Mesendoderm (in vitro differentiated cells): ENCODE data around the gene PPP2R5C.

Experiments
- DNase-seq: peaks from one replicate; pipeline ENCODE4 v3.0.0; 2013
- H2AK5ac ChIP-seq: 2 replicates; pipeline ENCODE4 v1.6.1; 2013; ENCODE audit warnings: low read length, inconsistent platforms
- H2BK120ac ChIP-seq: 2 replicates; pipeline ENCODE4 v1.6.1; 2013; ENCODE audit warnings: low read depth, mild to moderate bottlenecking, low read length, moderate library complexity, mixed read lengths
- H2BK15ac ChIP-seq: replicated peaks from 2 replicates; pipeline ENCODE4 v1.6.1; 2013; ENCODE audit warnings: low read depth, mild to moderate bottlenecking, moderate library complexity
- H2BK5ac ChIP-seq: 2 replicates; pipeline ENCODE4 v1.6.1; 2013; ENCODE audit warnings: low read length, inconsistent platforms
- H3K18ac ChIP-seq: 2 replicates; pipeline ENCODE4 v1.6.1; 2013; ENCODE audit warnings: mild to moderate bottlenecking, low read length, mixed read lengths
- H3K23ac ChIP-seq: one replicate; pipeline ENCODE4 v1.6.1; 2013; ENCODE audit warnings: low read length
- H3K27ac ChIP-seq: 2 replicates; pipeline ENCODE4 v1.5.1; 2013; ENCODE audit warnings: low read depth, mild to moderate bottlenecking, inconsistent platforms, low read length, moderate library complexity
- H3K27me3 ChIP-seq: 2 replicates; pipeline ENCODE4 v1.6.1; 2013; ENCODE audit warnings: low read length, control low read depth, mild to moderate bottlenecking, inconsistent platforms; ENCODE audit not compliant: insufficient read depth, poor library complexity
- H3K36me3 ChIP-seq: 2 replicates; pipeline ENCODE4 v1.6.1; 2013; ENCODE audit warnings: low read length, inconsistent platforms; ENCODE audit not compliant: control insufficient read depth, insufficient read depth
- H3K4ac ChIP-seq: one replicate; pipeline ENCODE4 v1.6.1; 2013; ENCODE audit warnings: low read depth, mild to moderate bottlenecking, low read length, moderate library complexity
- H3K4me1 ChIP-seq: 2 replicates; pipeline ENCODE4 v1.6.1; 2013; ENCODE audit warnings: low read depth, low read length, inconsistent platforms; ENCODE audit not compliant: control insufficient read depth
- H3K4me2 ChIP-seq: 2 replicates; pipeline ENCODE4 v1.6.1; 2013; ENCODE audit warnings: low read length
- H3K4me3 ChIP-seq: 2 replicates; pipeline ENCODE4 v1.5.1; 2013; ENCODE audit warnings: mild to moderate bottlenecking, low read length
- H3K56ac ChIP-seq: one replicate; pipeline ENCODE4 v1.6.1; 2013; ENCODE audit warnings: low read length
- H3K79me1 ChIP-seq: 2 replicates; pipeline ENCODE4 v1.6.1; 2013; ENCODE audit warnings: low read length, inconsistent platforms
- H3K79me2 ChIP-seq: 2 replicates; pipeline ENCODE4 v1.6.1; 2013; ENCODE audit warnings: mild to moderate bottlenecking, low read length; ENCODE audit not compliant: control insufficient read depth, insufficient read depth
- H3K9ac ChIP-seq: 2 replicates; pipeline ENCODE4 v1.6.1; 2013; ENCODE audit warnings: low read length, inconsistent platforms
- H4K5ac ChIP-seq: one replicate; pipeline ENCODE4 v1.6.1; 2013; ENCODE audit warnings: low read length
- H4K8ac ChIP-seq: one replicate; pipeline ENCODE4 v1.6.1; 2013; ENCODE audit warnings: low read depth, mild to moderate bottlenecking, control low read depth, low read length, moderate library complexity
- WGBS: extraction: QIAGEN DNeasy Blood & Tissue Kit; methylation state at CpG from one replicate; pipeline ENCODE4 v1.1.7; 2013; ENCODE audit warnings: low lambda C conversion rate, missing lambda C conversion rate; ENCODE audit not compliant: insufficient coverage; ENCODE audit errors: extremely low coverage; 5-methylcytosine and 5-hydroxymethylcytosine counted together

Gene PPP2R5C

DNA sequence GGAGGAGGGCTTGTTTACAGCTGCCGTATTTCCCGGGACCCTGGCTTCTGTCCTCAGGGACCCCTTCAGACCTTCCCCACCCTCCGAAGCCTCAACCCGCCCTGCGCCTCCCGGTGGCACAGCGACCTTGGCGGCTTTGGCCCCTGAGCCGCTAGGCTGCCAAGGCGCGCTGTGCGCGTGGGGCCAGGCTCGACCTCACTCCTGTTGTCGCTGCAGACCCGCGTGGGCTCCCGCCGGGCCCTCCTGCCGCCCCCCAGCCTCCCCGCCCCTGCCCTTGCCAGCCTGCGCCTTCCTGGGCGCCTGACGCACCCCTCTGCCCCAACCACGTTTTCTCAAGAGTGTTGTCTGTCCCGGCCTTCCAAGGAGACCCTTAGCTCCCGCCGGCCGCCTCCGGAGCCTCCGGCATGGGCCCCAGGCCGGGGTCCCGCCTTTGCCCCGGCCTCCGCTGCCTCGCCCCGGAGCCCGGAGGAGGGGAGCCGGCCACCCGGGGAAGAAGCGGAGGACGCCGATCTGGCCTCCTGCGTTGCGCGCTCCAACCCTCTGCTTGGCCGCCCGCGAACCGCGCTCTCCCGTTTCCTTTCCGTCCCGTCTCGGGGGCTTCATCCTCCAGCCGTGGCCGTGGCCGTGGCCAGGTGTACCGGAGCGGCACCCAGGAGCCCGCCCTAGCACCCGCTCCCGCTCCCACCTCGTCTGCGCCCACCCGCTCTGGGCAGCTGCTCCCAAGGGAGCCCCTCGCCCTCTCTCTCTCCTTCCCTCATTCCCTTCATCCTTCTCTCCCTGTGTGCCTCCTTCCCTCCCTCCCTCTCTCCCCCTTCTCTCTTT is 19.9 kb downstream of the PPP2R5C start:
- no peak overlapping the region for H4K5ac ChIP-seq
- no peak overlapping the region for H2AK5ac ChIP-seq
- no peaks in the 10 kb centered on the region for H3K79me1 ChIP-seq
- H2BK15ac ChIP-seq: no peak overlapping the region
- H3K4me3 ChIP-seq: peak overlapping the region; percentile 46
- peak overlapping the region; percentile 89 for H3K18ac ChIP-seq
- H3K36me3 ChIP-seq: no peaks in the 10 kb centered on the region
- peak overlapping the region; percentile 80 for H3K23ac ChIP-seq
- WGBS: no CpG with 5 or more reads among the region's 67 CpGs
- H3K9ac ChIP-seq: peak overlapping the region; percentile 68
- no peak overlapping the region for H3K4ac ChIP-seq
- no peak overlapping the region for H3K27ac ChIP-seq
- H2BK120ac ChIP-seq: no peak overlapping the region
- peaks cover 10% of the 10 kb centered on the region for H3K27me3 ChIP-seq
- peak overlapping the region; percentile 83 for H3K56ac ChIP-seq
- H3K4me2 ChIP-seq: peak overlapping the region; percentile 89
- H4K8ac ChIP-seq: no peak overlapping the region
- no peak overlapping the region for H2BK5ac ChIP-seq
- H3K4me1 ChIP-seq: peaks cover 4% of the 10 kb centered on the region
- H3K79me2 ChIP-seq: no peaks in the 10 kb centered on the region
- peak; percentile 30 for DNase-seq

DNA sequence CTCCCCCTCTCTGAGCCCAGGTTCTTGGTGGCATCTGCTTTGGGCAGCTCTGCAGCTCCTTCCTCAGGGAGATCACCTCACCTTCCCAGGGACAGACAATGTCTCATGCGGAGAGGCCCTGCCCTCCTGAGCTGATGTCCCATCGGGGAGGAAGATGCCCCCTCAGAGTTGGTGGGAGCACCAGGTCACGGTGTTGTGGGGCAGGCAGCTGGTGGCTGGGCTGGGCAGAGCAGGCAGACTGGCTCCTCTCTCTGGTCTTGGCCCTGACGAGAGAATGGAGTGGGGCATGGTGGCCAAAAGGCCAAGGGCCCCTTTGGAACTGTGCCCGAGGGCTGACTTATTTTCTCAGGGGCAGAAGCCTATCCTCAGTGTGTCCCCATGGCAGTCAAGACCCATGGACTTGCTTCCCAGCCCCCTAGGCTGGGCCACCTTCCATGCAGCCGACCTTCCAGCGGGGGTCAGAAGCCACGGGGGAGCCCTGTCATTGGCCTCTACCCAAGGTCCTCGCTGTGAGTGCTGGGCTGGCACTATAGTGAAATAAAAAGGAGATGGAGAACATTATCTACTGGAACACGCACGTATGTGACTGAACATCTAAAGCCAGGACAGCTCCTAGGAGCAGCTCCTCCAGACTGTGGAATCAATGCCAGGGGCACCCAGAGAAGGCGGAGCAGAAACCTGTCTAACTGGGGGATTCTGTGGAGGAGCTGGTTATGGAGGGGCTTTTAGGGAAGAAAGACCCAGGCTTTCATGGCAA is 21.9 kb downstream of the PPP2R5C start:
- H2BK120ac ChIP-seq: no peak overlapping the region
- no peak overlapping the region for H4K5ac ChIP-seq
- no peaks in the 10 kb centered on the region for H3K79me2 ChIP-seq
- WGBS: no CpG with 5 or more reads among the region's 12 CpGs
- no peak overlapping the region for H3K4me3 ChIP-seq
- no peak overlapping the region for H3K4me2 ChIP-seq
- H3K4me1 ChIP-seq: peaks cover 4% of the 10 kb centered on the region
- H3K23ac ChIP-seq: no peak overlapping the region
- H3K56ac ChIP-seq: no peak overlapping the region
- H3K36me3 ChIP-seq: no peaks in the 10 kb centered on the region
- H3K27me3 ChIP-seq: peaks cover 10% of the 10 kb centered on the region
- H3K27ac ChIP-seq: no peak overlapping the region
- no peak overlapping the region for H3K4ac ChIP-seq
- no peak overlapping the region for H3K18ac ChIP-seq
- no peak overlapping the region for H2AK5ac ChIP-seq
- no peak for DNase-seq
- no peak overlapping the region for H3K9ac ChIP-seq
- no peaks in the 10 kb centered on the region for H3K79me1 ChIP-seq
- H4K8ac ChIP-seq: no peak overlapping the region
- H2BK15ac ChIP-seq: no peak overlapping the region
- no peak overlapping the region for H2BK5ac ChIP-seq

DNA sequence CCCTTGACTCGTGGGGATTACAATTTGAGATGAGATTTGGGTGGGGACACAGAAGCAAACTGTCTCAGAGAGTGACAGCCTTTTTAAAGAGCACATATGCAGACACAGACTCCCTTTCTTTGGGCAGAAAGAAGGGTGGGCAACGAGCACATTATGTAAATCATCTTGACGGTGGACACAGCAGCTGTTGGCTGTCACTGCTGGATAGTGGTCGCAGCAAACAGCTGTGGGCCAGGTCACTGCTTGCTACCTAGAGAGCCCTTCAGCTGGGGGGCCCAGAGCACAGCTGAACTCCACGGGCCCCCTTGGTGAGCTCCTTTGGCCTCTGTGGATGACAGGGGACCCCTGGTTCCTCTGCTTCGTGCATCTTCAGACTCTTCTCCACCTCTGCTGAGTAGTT is 23.1 kb downstream of the PPP2R5C start:
- Histone ChIP-seq H3K4me2 (no peak overlapping the region), H3K4me1 (peaks cover 4% of the 10 kb centered on the region), H3K23ac (no peak overlapping the region), H3K4ac (no peak overlapping the region), H4K5ac (no peak overlapping the region), H2BK15ac (no peak overlapping the region), H2BK120ac (no peak overlapping the region), H2BK5ac (no peak overlapping the region), H4K8ac (no peak overlapping the region), H3K79me1 (no peaks in the 10 kb centered on the region), H3K27me3 (peaks cover 10% of the 10 kb centered on the region), H3K18ac (no peak overlapping the region), H3K79me2 (no peaks in the 10 kb centered on the region), H3K4me3 (no peak overlapping the region), H3K9ac (no peak overlapping the region), H3K36me3 (no peaks in the 10 kb centered on the region), H3K56ac (no peak overlapping the region), H2AK5ac (no peak overlapping the region), H3K27ac (no peak overlapping the region)
- no peak for DNase-seq
- WGBS: no CpG with 5 or more reads among the region's 6 CpGs

DNA sequence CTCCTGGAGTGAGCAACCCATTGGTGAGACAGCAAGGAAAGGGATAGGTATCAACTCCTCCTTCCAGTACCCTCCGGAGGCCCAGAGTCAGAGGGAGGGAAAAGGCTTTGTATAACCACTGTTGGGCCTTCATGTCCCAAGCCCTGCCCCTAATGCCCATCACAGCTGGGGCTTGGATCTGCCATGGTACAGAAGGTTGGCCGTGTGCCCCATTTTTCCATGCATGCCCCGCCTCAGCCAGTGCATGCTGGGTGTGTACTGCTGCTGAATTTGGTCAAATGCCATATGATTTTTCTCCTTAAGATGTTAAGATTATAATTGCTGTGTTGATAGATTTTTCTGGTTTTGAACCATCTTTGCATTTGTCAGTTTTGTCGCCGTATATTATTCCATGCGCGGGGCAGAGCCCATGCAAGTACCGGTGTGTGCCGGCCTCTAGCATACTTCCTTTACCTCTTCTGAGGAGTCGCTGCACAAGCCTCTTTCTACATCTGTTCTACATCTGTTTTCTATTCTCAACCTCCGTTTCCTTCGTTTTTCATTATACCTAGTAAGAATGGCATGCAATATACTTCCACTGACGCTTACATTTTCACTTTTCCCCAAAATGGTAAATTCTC is 26.6 kb downstream of the PPP2R5C start:
- Histone ChIP-seq H2BK120ac (no peak overlapping the region), H3K4me1 (no peaks in the 10 kb centered on the region), H2BK5ac (no peak overlapping the region), H2AK5ac (no peak overlapping the region), H3K4ac (no peak overlapping the region), H4K5ac (no peak overlapping the region), H3K79me1 (no peaks in the 10 kb centered on the region), H2BK15ac (no peak overlapping the region), H4K8ac (no peak overlapping the region), H3K4me3 (no peak overlapping the region), H3K27ac (no peak overlapping the region), H3K23ac (no peak overlapping the region), H3K56ac (no peak overlapping the region), H3K27me3 (no peaks in the 10 kb centered on the region), H3K18ac (no peak overlapping the region), H3K4me2 (no peak overlapping the region), H3K9ac (no peak overlapping the region), H3K79me2 (no peaks in the 10 kb centered on the region), H3K36me3 (no peaks in the 10 kb centered on the region)
- no peak for DNase-seq
- no CpG with 5 or more reads among the region's 13 CpGs for WGBS

DNA sequence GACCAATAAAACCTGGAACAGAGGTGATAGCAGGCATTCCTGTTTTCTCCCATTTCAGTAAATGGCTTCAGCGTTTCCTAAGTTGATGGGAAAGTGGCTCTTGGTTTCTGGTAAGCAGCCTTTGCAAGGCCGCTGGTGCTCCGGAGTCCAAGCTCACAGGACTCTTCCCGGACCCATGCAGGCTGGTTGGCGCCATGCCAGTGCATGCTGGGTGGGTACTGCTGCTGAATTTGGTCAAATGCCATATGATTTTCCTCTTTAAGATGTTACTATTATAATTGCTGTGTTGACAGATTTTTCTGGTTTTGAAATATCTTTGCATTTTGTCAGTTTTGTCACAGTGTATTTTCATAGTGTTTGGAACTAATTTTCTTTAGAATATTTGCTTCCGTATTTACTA is 27.7 kb downstream of the PPP2R5C start:
- H3K23ac ChIP-seq: no peak overlapping the region
- H2BK15ac ChIP-seq: no peak overlapping the region
- H3K79me1 ChIP-seq: no peaks in the 10 kb centered on the region
- H3K79me2 ChIP-seq: no peaks in the 10 kb centered on the region
- H3K27ac ChIP-seq: no peak overlapping the region
- H2BK120ac ChIP-seq: no peak overlapping the region
- no CpG with 5 or more reads among the region's 6 CpGs for WGBS
- H3K4ac ChIP-seq: no peak overlapping the region
- no peak overlapping the region for H4K8ac ChIP-seq
- no peak overlapping the region for H3K56ac ChIP-seq
- no peak overlapping the region for H2AK5ac ChIP-seq
- DNase-seq: no peak
- no peak overlapping the region for H4K5ac ChIP-seq
- no peak overlapping the region for H3K18ac ChIP-seq
- no peak overlapping the region for H3K9ac ChIP-seq
- no peak overlapping the region for H2BK5ac ChIP-seq
- no peak overlapping the region for H3K4me2 ChIP-seq
- H3K4me3 ChIP-seq: no peak overlapping the region
- no peaks in the 10 kb centered on the region for H3K4me1 ChIP-seq
- no peaks in the 10 kb centered on the region for H3K27me3 ChIP-seq
- no peaks in the 10 kb centered on the region for H3K36me3 ChIP-seq
